GM19395 (cell line): ENCODE results near the gene NMRK2.
"Not testable (repeated sequence)": the region's sequence is repeated elsewhere in the genome, so short reads cannot be mapped to it uniquely, and the experiment has no call there.

Experiments
- ATAC-seq: cut with Tn5 transposase; IDR thresholded peaks from one replicate; pipeline ENCODE4 v1.9.1; 2021; ENCODE audit warnings: mild to moderate bottlenecking, moderate library complexity; ENCODE audit not compliant: unreplicated experiment

Gene NMRK2

GRCh38 chr19:3932931-3933810 lies at the start of gene NMRK2:
Gene NMRK2 (plus strand): TSS chr19:3933069. CDS start chr19:3933672, 603 bp downstream.
- no peak for ATAC-seq

GRCh38 chr19:3890591-3890990 lies 42.3 kb upstream of the NMRK2 start:
- ATAC-seq = no peak

GRCh38 chr19:3893509-3894179 lies 39.2 kb upstream of the NMRK2 start:
- ATAC-seq = no peak

DNA sequence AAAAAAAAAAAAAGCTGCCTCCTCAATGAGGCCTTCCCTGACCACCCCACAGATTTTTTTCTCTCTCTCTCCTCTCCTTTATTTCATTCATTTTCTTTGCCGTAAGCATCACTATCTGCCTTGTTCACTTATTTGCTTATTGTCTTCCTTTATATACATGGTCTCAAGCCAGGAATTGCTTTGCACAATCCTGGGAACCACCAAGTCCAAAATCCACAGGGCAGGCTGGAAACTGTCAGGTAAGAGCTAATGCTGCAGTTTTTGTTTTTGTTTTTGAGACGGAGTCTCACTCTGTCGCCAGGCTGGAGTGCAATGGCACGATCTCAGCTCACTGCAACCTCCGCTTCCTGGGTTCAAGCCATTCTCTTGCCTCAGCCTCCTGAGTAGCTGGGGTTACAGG lies 37.9 kb upstream of the NMRK2 start:
- ATAC-seq = not testable (repeated sequence)

DNA sequence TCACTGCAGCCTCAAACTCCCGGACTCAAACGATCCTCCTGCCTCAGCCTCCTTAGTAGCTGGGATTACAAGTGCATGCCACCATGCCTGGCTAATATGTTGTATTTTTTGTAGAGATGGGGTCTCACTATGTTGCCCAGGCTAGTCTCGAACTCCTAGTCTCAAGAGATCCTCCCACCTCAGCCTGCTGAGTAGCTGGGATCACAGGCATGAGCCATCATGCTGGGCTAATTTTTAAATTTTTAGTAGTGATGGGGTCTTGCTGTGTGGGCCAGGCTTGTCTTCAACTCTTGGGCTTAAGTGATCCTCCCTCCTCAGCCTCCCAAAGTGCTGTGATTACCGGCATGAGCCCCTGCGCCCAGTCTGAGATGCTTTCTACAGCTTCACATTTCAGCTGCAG lies 37.1 kb upstream of the NMRK2 start:
- ATAC-seq = no peak

GRCh38 chr19:3897936-3898335 lies 34.9 kb upstream of the NMRK2 start:
- ATAC-seq = no peak

DNA sequence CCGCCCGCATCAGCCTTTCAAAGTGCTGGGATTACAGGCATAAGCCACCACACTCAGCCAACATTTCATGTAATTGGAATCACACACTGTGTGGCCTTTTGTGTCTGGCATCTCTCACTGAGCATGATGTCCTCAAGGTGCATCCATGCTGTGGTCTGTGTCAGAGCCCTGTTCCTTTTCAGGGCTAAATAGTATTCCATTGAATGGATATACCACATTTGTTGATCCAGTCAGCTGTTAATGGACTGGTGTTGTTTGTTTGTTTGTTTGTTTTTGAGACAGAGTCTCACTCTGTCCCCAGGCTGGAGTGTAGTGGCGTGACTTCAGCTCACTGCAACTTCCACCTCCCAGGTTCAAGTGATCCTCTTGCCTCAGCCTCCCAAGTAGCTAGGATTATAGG lies 34.4 kb upstream of the NMRK2 start:
- ATAC-seq = no peak

- ATAC-seq = no peak
Observed at GRCh38 chr19:3899531-3900294, 33.2 kb upstream of the NMRK2 start.

DNA sequence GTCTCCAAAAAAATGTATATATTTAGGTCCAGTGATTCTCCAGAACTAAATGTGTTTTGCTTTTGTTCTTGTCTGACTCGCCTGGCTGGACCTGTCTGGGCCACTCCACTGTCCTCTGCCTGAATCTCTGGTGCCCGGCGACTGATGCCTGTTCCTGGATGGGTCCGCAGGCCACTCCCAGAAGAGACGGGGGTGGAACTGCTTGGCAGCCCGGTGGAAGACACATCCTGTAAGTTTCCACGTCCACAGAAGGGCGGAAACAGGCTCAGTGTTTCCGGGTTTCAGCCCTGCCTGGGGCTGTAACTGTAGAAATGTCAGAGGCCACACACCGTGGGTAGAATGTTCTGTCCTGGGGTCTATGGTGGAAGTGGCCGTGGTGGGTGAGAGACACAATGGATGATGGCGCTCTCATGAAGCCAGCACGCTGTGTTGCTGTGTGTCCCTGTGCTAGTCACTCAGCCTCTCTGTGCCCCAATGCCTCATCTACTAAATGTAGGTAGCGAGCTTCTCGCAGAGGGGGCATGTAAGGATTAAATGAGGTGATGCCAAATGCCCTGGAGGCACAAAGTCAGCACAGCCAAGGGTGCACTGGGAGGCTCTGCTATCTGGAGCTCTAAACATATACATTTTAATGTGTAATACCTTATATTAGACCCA lies 30.4 kb upstream of the NMRK2 start:
- no peak for ATAC-seq

- no peak for ATAC-seq
Observed at GRCh38 chr19:3904233-3904632, 28.6 kb upstream of the NMRK2 start.

DNA sequence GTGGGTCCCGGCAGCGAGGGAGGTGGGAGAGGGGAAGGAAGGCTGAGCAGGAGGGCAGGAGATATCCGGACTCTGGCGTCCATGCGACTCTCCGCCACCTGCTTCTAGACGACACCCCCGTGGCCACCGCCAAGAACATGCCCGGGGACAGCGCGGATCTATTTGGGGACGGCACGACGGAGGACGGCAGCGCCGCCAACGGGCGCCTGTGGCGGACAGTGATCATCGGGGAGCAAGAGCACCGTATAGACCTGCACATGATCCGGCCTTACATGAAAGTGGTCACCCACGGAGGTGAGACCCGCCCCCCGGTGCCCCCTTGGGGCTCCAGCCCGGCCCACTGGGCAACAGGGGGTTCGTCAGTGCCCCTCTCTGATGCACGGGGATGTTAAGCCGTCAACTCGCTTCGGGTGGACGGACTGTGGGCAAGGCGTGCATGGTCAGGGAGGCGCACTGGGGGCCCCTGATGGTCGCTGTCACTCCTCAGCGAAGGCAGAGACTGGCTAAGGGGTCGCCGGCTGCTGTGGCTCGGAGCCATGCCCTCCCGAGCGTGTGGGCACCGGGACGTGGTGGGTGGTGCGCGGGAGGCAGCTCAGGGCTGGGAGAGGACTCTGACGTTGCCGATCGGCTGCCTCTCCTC lies 25.1 kb upstream of the NMRK2 start:
- no peak for ATAC-seq

DNA sequence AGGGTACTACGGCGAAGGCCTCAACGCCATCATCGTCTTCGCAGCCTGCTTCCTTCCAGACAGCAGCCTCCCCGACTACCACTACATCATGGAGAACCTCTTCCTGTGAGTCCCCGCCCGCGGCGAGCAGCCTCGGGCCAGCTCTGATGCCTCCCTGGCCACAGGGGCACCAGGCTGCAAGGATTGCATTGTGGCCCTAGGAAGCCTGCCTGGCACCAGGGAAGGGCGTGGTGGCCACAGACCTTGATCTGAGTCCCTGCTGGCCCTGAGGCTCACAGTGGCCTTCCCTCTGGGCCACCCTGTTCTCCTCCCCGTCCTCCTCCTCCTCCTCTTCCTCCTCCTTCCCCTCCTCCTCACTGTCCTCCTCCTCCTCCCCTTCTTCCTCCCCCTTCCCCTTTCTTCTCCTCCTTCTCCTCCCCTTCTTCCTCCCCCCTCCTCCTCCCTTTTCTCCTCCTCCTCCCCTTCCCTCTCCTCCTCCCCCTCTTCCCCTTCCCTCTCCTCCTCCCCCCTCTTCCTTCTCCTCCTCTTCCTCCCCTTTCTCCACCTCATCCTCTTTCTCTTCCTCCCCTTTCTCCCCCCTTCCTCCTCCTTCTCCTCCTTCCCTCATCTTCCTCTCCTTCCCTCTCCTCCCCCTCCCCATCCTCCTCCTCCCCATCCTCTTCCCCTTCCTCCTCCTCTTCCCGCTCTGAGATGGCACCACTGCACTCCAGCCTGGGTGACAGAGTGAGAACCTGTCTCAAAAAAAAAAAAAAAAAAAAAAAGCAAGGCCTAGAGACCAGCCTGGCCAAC lies 24.4 kb upstream of the NMRK2 start:
- ATAC-seq = no peak

- no peak for ATAC-seq
Observed at GRCh38 chr19:3910105-3910504, 22.8 kb upstream of the NMRK2 start.

GRCh38 chr19:3914199-3914598 lies 18.7 kb upstream of the NMRK2 start:
- ATAC-seq = no peak

DNA sequence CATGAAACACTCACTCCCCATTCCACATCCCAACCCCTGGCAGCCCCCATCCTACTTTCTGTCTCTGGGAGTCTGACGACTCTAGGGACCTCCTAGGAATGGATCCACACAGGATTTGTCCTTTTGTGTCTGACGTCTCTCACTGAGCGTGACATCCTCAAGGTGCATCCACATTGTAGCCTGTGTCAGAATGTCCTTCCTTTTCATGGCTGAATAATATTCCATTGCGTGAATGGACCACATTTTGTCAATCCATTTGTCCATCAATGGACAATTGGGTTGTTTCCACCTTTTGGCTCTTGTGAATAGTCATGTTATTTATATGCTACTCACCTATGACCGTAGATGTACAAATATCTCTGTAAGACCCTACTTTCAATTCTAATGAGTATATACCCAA lies 16.8 kb upstream of the NMRK2 start:
- no peak for ATAC-seq

DNA sequence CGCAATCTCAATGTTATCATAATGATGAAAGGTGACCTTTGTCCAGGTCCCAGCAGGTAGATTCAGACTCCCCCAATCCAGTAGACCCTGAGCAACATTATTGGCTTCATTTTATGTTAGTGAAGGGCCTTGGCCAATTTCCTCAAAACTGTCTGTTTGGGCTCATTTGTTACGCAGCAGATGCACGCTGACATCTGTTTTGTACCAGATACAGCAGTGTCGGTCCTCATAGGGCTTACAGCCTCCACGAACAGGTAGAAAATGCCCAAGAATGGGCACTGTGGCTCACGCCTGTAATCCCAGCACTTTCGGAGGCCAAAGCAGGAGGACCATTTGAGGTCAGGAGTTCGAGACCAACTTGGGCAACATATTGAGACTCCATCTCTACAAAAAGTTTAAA lies 13.1 kb upstream of the NMRK2 start:
- no peak for ATAC-seq

DNA sequence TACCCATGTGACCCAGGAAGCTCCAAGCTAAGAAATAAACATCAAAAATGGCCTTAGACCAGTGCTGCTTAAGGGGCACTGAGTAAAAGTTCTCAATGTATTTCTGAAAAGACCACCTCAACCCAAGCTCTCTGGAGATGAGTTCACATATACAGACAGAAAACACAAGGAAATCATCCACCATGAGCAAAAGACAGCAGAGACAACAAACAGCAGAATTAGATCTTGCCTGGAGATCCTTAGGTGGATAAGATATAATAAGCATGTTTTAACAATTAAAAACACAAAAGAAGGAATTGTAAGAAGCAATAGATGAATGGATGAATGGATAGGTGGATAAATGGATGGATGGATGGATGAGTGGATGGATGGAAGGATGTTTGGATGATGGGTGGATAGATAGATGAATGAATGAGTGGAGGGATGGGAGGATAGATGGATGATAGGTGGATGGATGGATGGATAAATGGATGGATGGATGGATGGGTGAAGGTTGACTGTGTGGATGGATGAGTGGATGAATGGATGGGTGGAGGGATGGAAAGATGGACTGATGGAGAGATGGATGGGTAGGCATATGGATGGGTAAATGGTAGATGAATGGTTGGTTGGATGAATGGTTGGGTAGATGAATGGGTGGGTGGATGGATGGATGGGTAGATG lies 9.6 kb upstream of the NMRK2 start:
- no peak for ATAC-seq

DNA sequence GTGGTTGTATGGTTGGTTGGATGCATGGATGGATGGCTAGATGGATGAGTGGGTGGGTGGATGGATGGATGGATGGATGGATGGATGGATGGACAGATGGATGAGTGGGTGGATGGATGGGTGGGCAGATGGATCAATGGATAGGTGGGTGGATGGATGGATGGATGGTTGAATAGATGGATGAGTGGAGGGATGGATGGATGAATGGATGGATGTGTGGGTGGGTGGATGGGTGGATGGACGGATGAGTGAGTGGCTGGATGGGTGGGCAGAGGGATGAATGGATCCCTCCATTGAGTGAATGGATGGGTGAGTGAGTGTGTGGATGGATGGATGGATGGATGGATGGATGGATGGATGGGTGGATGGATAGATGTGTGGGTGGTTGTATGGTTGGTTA lies 9.0 kb upstream of the NMRK2 start:
- no peak for ATAC-seq

- no peak for ATAC-seq
Observed at GRCh38 chr19:3931041-3931440, 1.8 kb upstream of the NMRK2 start.
